Measurements from ENCODE around the gene RMC1. TPM values are rescaled to one million over a fixed set of nuclear protein-coding genes. Genes with fewer than 3 reads are reported as not detected.

RMC1 gene
- total and polyA plus RNA-seq, 5 donors from 2014 or later, result 36.8 to 62.1 (median 46.7) TPM

GRCh38 chr18:23462876-23463275 is 40.4 kb upstream of the RMC1 start:
- Mint-ChIP-seq H3K9me3 (no peaks in the 10 kb centered on the region), H3K27me3 (no peaks in the 10 kb centered on the region), H3K36me3 (peaks cover 34% of the 10 kb centered on the region), H3K4me1 (peaks cover 38 to 44% (median 43%) of the 10 kb centered on the region in 4 donors), H3K4me3 (no peak overlapping the region), H3K27ac (peak overlapping the region in 1 of 3 donors; percentile 32)
- peaks cover 36% of the 10 kb centered on the region for H3K4me1 ChIP-seq (ENCODE audit: control insufficient read depth, insufficient read depth, low read length, poor library complexity, severe bottlenecking)
- ATAC-seq (ENCODE audit: low read depth in 2 of 2) (no peak), DNase-seq (no peak)
- no peaks in the 10 kb centered on the region for H3K27me3 ChIP-seq (ENCODE audit: control insufficient read depth, insufficient read depth, low read length)
- no peaks in the 10 kb centered on the region for H3K9me3 ChIP-seq (ENCODE audit: control insufficient read depth in 2 of 2, low read length in 2 of 2)
- no peak overlapping the region for H3K27ac ChIP-seq (ENCODE audit: insufficient read depth, low read length, poor library complexity, severe bottlenecking)
- H3K36me3 ChIP-seq (ENCODE audit: control insufficient read depth, insufficient read depth, low read length), result peaks cover 65% of the 10 kb centered on the region
- no peak overlapping the region for H3K4me3 ChIP-seq (ENCODE audit: low read depth, low read length)

GRCh38 chr18:23468753-23469459 is 34.4 kb upstream of the RMC1 start:
- Mint-ChIP-seq H3K27me3 (no peaks in the 10 kb centered on the region), H3K4me3 (no peak overlapping the region), H3K27ac (no peak overlapping the region), H3K9me3 (no peaks in the 10 kb centered on the region), H3K36me3 (peaks cover 18% of the 10 kb centered on the region), H3K4me1 (peaks cover 0 to 2% (median under 1%) of the 10 kb centered on the region in 4 donors)
- Histone ChIP-seq H3K36me3 (ENCODE audit: control insufficient read depth, insufficient read depth, low read length) (peaks cover 85% of the 10 kb centered on the region), H3K9me3 (ENCODE audit: control insufficient read depth in 2 of 2, low read length in 2 of 2) (no peaks in the 10 kb centered on the region), H3K4me3 (ENCODE audit: low read depth, low read length) (no peak overlapping the region), H3K27me3 (ENCODE audit: control insufficient read depth, insufficient read depth, low read length) (no peaks in the 10 kb centered on the region), H3K27ac (ENCODE audit: insufficient read depth, low read length, poor library complexity, severe bottlenecking) (no peak overlapping the region), H3K4me1 (ENCODE audit: control insufficient read depth, insufficient read depth, low read length, poor library complexity, severe bottlenecking) (no peaks in the 10 kb centered on the region)
- DNase-seq (no peak), ATAC-seq (ENCODE audit: low read depth in 2 of 2) (no peak)

- H3K9me3 ChIP-seq (ENCODE audit: control insufficient read depth in 2 of 2, low read length in 2 of 2), result no peaks in the 10 kb centered on the region
- no peak overlapping the region for H3K27ac Mint-ChIP-seq
Measured at GRCh38 chr18:23470620-23471387, 32.5 kb upstream of the RMC1 start.

GRCh38 chr18:23471486-23471885 is 31.8 kb upstream of the RMC1 start:
- H3K4me3 ChIP-seq (ENCODE audit: low read depth, low read length), result no peak overlapping the region
- Mint-ChIP-seq H3K36me3 (peaks cover 22% of the 10 kb centered on the region), H3K9me3 (no peaks in the 10 kb centered on the region), H3K27ac (no peak overlapping the region), H3K4me3 (no peak overlapping the region), H3K4me1 (peaks cover 0 to 2% (median under 1%) of the 10 kb centered on the region in 4 donors), H3K27me3 (no peaks in the 10 kb centered on the region)
- no peak for ATAC-seq (ENCODE audit: low read depth in 2 of 2)
- H3K27ac ChIP-seq (ENCODE audit: insufficient read depth, low read length, poor library complexity, severe bottlenecking), result no peak overlapping the region
- no peaks in the 10 kb centered on the region for H3K4me1 ChIP-seq (ENCODE audit: control insufficient read depth, insufficient read depth, low read length, poor library complexity, severe bottlenecking)
- no peaks in the 10 kb centered on the region for H3K9me3 ChIP-seq (ENCODE audit: control insufficient read depth in 2 of 2, low read length in 2 of 2)
- no peaks in the 10 kb centered on the region for H3K27me3 ChIP-seq (ENCODE audit: control insufficient read depth, insufficient read depth, low read length)
- DNase-seq, result no peak
- H3K36me3 ChIP-seq (ENCODE audit: control insufficient read depth, insufficient read depth, low read length), result peaks cover 86% of the 10 kb centered on the region

More at GRCh38 chr18:23470620-23471387, 32.5 kb upstream of the RMC1 start:
- H3K9me3 Mint-ChIP-seq, result no peaks in the 10 kb centered on the region
- H3K4me1 ChIP-seq (ENCODE audit: control insufficient read depth, insufficient read depth, low read length, poor library complexity, severe bottlenecking), result no peaks in the 10 kb centered on the region
- no peaks in the 10 kb centered on the region for H3K27me3 ChIP-seq (ENCODE audit: control insufficient read depth, insufficient read depth, low read length)
- H3K36me3 ChIP-seq (ENCODE audit: control insufficient read depth, insufficient read depth, low read length), result peaks cover 86% of the 10 kb centered on the region
- no peak overlapping the region for H3K27ac ChIP-seq (ENCODE audit: insufficient read depth, low read length, poor library complexity, severe bottlenecking)
- H3K4me1 Mint-ChIP-seq, result peaks cover 0 to 4% (median under 1%) of the 10 kb centered on the region in 4 donors
- no peaks in the 10 kb centered on the region for H3K27me3 Mint-ChIP-seq
- no peak overlapping the region for H3K4me3 ChIP-seq (ENCODE audit: low read depth, low read length)
- DNase-seq (no peak), ATAC-seq (ENCODE audit: low read depth in 2 of 2) (no peak)
- no peak overlapping the region for H3K4me3 Mint-ChIP-seq
- H3K36me3 Mint-ChIP-seq, result peaks cover 22% of the 10 kb centered on the region

GRCh38 chr18:23479829-23480505 is 23.3 kb upstream of the RMC1 start:
- peaks cover 68% of the 10 kb centered on the region for H3K36me3 ChIP-seq (ENCODE audit: control insufficient read depth, insufficient read depth, low read length)
- H3K4me3 Mint-ChIP-seq, result no peak overlapping the region
- H3K27ac ChIP-seq (ENCODE audit: insufficient read depth, low read length, poor library complexity, severe bottlenecking), result no peak overlapping the region
- H3K9me3 Mint-ChIP-seq, result no peaks in the 10 kb centered on the region
- peaks cover 0 to 6% (median 3%) of the 10 kb centered on the region in 4 donors for H3K4me1 Mint-ChIP-seq
- no peak overlapping the region for H3K4me3 ChIP-seq (ENCODE audit: low read depth, low read length)
- H3K36me3 Mint-ChIP-seq, result peaks cover 28% of the 10 kb centered on the region
- no peaks in the 10 kb centered on the region for H3K4me1 ChIP-seq (ENCODE audit: control insufficient read depth, insufficient read depth, low read length, poor library complexity, severe bottlenecking)
- H3K27me3 ChIP-seq (ENCODE audit: control insufficient read depth, insufficient read depth, low read length), result no peaks in the 10 kb centered on the region
- no peaks in the 10 kb centered on the region for H3K9me3 ChIP-seq (ENCODE audit: control insufficient read depth in 2 of 2, low read length in 2 of 2)
- no peaks in the 10 kb centered on the region for H3K27me3 Mint-ChIP-seq
- no peak for DNase-seq
- no peak for ATAC-seq (ENCODE audit: low read depth in 2 of 2)
- H3K27ac Mint-ChIP-seq, result no peak overlapping the region

- H3K9me3 Mint-ChIP-seq, result no peaks in the 10 kb centered on the region
- no peak for ATAC-seq (ENCODE audit: low read depth in 2 of 2)
Measured at GRCh38 chr18:23484561-23485182, 18.6 kb upstream of the RMC1 start.

GRCh38 chr18:23485386-23485785 is 17.9 kb upstream of the RMC1 start:
- Mint-ChIP-seq H3K4me1 (peaks cover 9 to 27% (median 20%) of the 10 kb centered on the region in 4 donors), H3K27ac (peak overlapping the region in 1 of 3 donors; percentile 33), H3K9me3 (no peaks in the 10 kb centered on the region), H3K4me3 (no peak overlapping the region), H3K27me3 (peaks cover 4% of the 10 kb centered on the region), H3K36me3 (peaks cover 15% of the 10 kb centered on the region)
- DNase-seq, result no peak
- Histone ChIP-seq H3K27me3 (ENCODE audit: control insufficient read depth, insufficient read depth, low read length) (no peaks in the 10 kb centered on the region), H3K9me3 (ENCODE audit: control insufficient read depth in 2 of 2, low read length in 2 of 2) (no peaks in the 10 kb centered on the region), H3K4me3 (ENCODE audit: low read depth, low read length) (no peak overlapping the region), H3K4me1 (ENCODE audit: control insufficient read depth, insufficient read depth, low read length, poor library complexity, severe bottlenecking) (peaks cover 10% of the 10 kb centered on the region), H3K36me3 (ENCODE audit: control insufficient read depth, insufficient read depth, low read length) (peaks cover 17% of the 10 kb centered on the region), H3K27ac (ENCODE audit: insufficient read depth, low read length, poor library complexity, severe bottlenecking) (no peak overlapping the region)
- ATAC-seq (ENCODE audit: low read depth in 2 of 2), result no peak

More at GRCh38 chr18:23484561-23485182, 18.6 kb upstream of the RMC1 start:
- no peak for DNase-seq
- Histone ChIP-seq H3K4me3 (ENCODE audit: low read depth, low read length) (no peak overlapping the region), H3K27ac (ENCODE audit: insufficient read depth, low read length, poor library complexity, severe bottlenecking) (no peak overlapping the region), H3K4me1 (ENCODE audit: control insufficient read depth, insufficient read depth, low read length, poor library complexity, severe bottlenecking) (peaks cover 10% of the 10 kb centered on the region), H3K27me3 (ENCODE audit: control insufficient read depth, insufficient read depth, low read length) (no peaks in the 10 kb centered on the region), H3K36me3 (ENCODE audit: control insufficient read depth, insufficient read depth, low read length) (peaks cover 25% of the 10 kb centered on the region), H3K9me3 (ENCODE audit: control insufficient read depth in 2 of 2, low read length in 2 of 2) (no peaks in the 10 kb centered on the region)
- H3K27ac Mint-ChIP-seq, result no peak overlapping the region
- no peak overlapping the region for H3K4me3 Mint-ChIP-seq
- H3K36me3 Mint-ChIP-seq, result peaks cover 15% of the 10 kb centered on the region
- no peaks in the 10 kb centered on the region for H3K27me3 Mint-ChIP-seq
- H3K4me1 Mint-ChIP-seq, result peaks cover 9 to 25% (median 20%) of the 10 kb centered on the region in 4 donors
